Epithelial cell of proximal tubule (primary cell): ENCODE measurements around the gene MEGF11. TPM values are rescaled to one million over a fixed set of nuclear protein-coding genes. Genes with fewer than 3 reads are reported as not detected.

Experiments used
- DNase-seq: peaks from one replicate; pipeline ENCODE4 v3.0.0-alpha.2; 2011; ENCODE audit warnings: low read depth
- H3K4me3 ChIP-seq: 2 replicates; pipeline ENCODE4 v1.5.1; 2011; ENCODE audit warnings: low read depth, mild to moderate bottlenecking, low read length
- CTCF ChIP-seq: conservative IDR thresholded peaks from 2 replicates; pipeline ENCODE4 v1.5.1; 2012; ENCODE audit warnings: low read depth, mild to moderate bottlenecking, low read length
- total RNA-seq: library from RNA; depleted of rRNA; stranded (reverse); fragments of >200 nt; gene quantifications from 2 replicates; pipeline ENCODE4 v1.2.3, GENCODE V29; 2015

MEGF11 gene
- total RNA-seq, 1 donor from 2014 or later, result 3.7 TPM

GRCh38 chr15:65956307-65956706 lies 297.2 kb downstream of the MEGF11 start:
- no peak overlapping the region for H3K4me3 ChIP-seq
- TF ChIP-seq CTCF, result no peak
- DNase-seq, result no peak

- H3K4me3 ChIP-seq, result no peak overlapping the region
- peak; percentile 46 for DNase-seq
- TF ChIP-seq CTCF, result no peak
Observed at GRCh38 chr15:65954289-65954741, 299.2 kb downstream of the MEGF11 start.

- no peak for TF ChIP-seq CTCF
- no peak for DNase-seq
- no peak overlapping the region for H3K4me3 ChIP-seq
Observed at GRCh38 chr15:65953622-65954021, 299.9 kb downstream of the MEGF11 start.

GRCh38 chr15:65952391-65953053 lies 301.0 kb downstream of the MEGF11 start:
- H3K4me3 ChIP-seq, result no peak overlapping the region
- TF ChIP-seq CTCF, result no peak
- no peak for DNase-seq

GRCh38 chr15:65951007-65951406 lies 302.5 kb downstream of the MEGF11 start:
- TF ChIP-seq CTCF, result no peak
- no peak overlapping the region for H3K4me3 ChIP-seq

GRCh38 chr15:65949491-65949890 lies 304.1 kb downstream of the MEGF11 start:
- no peak overlapping the region for H3K4me3 ChIP-seq
- no peak for TF ChIP-seq CTCF
- DNase-seq, result no peak

More at GRCh38 chr15:65951007-65951406, 302.5 kb downstream of the MEGF11 start:
- DNase-seq, result no peak

- no peak overlapping the region for H3K4me3 ChIP-seq
- TF ChIP-seq CTCF, result no peak
- no peak for DNase-seq
Observed at GRCh38 chr15:65949011-65949410, 304.5 kb downstream of the MEGF11 start.
